Measurements from ENCODE around the gene KLHL29.

Gene KLHL29

DNA sequence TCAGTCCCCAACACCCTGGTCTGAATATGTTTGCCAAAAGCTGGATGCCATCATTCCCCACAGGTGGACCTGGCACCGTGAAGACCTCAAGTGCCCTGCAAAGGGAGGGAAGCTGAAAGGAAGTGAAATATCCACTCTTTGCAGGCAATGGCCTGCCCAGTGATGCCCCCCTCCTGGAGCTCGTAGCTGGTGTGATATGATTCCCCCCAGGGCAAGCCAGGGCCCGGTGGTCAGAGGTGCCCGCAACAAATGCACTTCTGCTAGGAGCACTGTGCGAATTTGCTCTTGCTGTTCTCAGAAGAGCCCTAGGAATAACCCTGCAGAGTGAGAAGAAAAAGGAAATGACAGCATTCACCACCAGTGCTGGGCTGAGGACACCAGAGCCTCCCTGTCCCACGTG lies 247.4 kb downstream of the KLHL29 start:
- H3K4me3 ChIP-seq (ENCODE audit: low read depth, low read length) = no peak overlapping the region
- TF ChIP-seq CTCF (IDR thresholded peaks at IDR 0.05; ENCODE audit: low read depth, low read length, missing control alignments) = no peak
- DNase-seq (ENCODE audit: low read depth) = no peak

- DNase-seq (ENCODE audit: low read depth) = no peak
- no peak for TF ChIP-seq CTCF (IDR thresholded peaks at IDR 0.05; ENCODE audit: low read depth, low read length, missing control alignments)
- no peak overlapping the region for H3K4me3 ChIP-seq (ENCODE audit: low read depth, low read length)
Observed at GRCh38 chr2:23632831-23633395, 247.9 kb downstream of the KLHL29 start.

DNA sequence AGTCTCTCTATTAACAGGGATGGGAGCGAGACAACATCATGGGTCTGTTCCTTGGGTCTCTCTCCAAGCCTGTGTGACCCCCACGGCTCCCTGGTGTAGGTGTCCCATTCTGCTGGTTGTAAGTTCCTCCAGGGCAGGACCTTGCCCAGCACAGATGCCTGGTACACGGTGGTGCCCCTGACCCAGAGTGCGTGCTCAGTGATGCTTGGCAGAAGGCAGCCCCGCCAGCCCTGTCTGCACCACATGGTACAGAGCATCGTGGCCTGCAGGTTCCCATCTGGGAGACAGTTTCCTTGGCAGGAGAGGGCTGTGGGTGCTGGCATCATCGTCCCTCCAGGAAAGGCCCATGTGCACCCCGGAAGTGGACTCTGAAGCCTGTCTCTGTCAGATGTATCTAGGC lies 249.0 kb downstream of the KLHL29 start:
- no peak for TF ChIP-seq CTCF (IDR thresholded peaks at IDR 0.05; ENCODE audit: low read depth, low read length, missing control alignments)
- no peak overlapping the region for H3K4me3 ChIP-seq (ENCODE audit: low read depth, low read length)
- no peak for DNase-seq (ENCODE audit: low read depth)

- TF ChIP-seq CTCF (IDR thresholded peaks at IDR 0.05; ENCODE audit: low read depth, low read length, missing control alignments) = no peak
- no peak for DNase-seq (ENCODE audit: low read depth)
- H3K4me3 ChIP-seq (ENCODE audit: low read depth, low read length) = no peak overlapping the region
Observed at GRCh38 chr2:23635442-23636340, 250.7 kb downstream of the KLHL29 start.

- no peak overlapping the region for H3K4me3 ChIP-seq (ENCODE audit: low read depth, low read length)
- DNase-seq (ENCODE audit: low read depth) = no peak
- no peak for TF ChIP-seq CTCF (IDR thresholded peaks at IDR 0.05; ENCODE audit: low read depth, low read length, missing control alignments)
Observed at GRCh38 chr2:23636426-23636825, 251.4 kb downstream of the KLHL29 start.

GRCh38 chr2:23637011-23637778 lies 252.2 kb downstream of the KLHL29 start:
- no peak for TF ChIP-seq CTCF (IDR thresholded peaks at IDR 0.05; ENCODE audit: low read depth, low read length, missing control alignments)
- DNase-seq (ENCODE audit: low read depth) = no peak

More at GRCh38 chr2:23637011-23637778, 252.2 kb downstream of the KLHL29 start:
- no peak overlapping the region for H3K4me3 ChIP-seq (ENCODE audit: low read depth, low read length)
